WTC11 (cell line): ENCODE data around the gene GALNT11. TPM values are rescaled to one million over a fixed set of nuclear protein-coding genes. Genes with fewer than 3 reads are reported as not detected.

Experiments
- ATAC-seq: fragments of 200-7000 bp; cut with Tn5 transposase; 2 replicates; pipeline ENCODE4 v1.10.0; 2021; ENCODE audit warnings: mild to moderate bottlenecking, moderate library complexity
- CTCF ChIA-PET: fragments of 300-600 bp; sonication (Branson Sonifier 250); formaldehyde crosslinking; loops from one replicate; lab custom pipeline; 2021; ENCODE audit warnings: antibody characterized with exemption; lab: Charles Lee
- POLR2A ChIA-PET: fragments of 350-600 bp; sonication (Branson Sonifier 250); formaldehyde crosslinking; loops from one replicate; lab custom pipeline; 2021; ENCODE audit warnings: antibody characterized with exemption; lab: Charles Lee
- DNase-seq: peaks from one replicate; pipeline ENCODE4 v3.0.0; 2021; ENCODE audit warnings: low spot score
- H3K27ac Mint-ChIP-seq: 2 replicates; pipeline ENCODE4 v1.8.0; 2021; ENCODE audit warnings: mixed read lengths
- H3K27me3 Mint-ChIP-seq: 2 replicates; pipeline ENCODE4 v1.8.0; 2021; ENCODE audit warnings: low read depth, mild to moderate bottlenecking, moderate library complexity, mixed read lengths
- H3K36me3 Mint-ChIP-seq: 2 replicates; pipeline ENCODE4 v1.8.0; 2021; ENCODE audit warnings: mixed read lengths
- H3K4me1 Mint-ChIP-seq: 2 replicates; pipeline ENCODE4 v1.8.0; 2022; ENCODE audit warnings: mixed read lengths
- H3K4me3 Mint-ChIP-seq: 2 replicates; pipeline ENCODE4 v1.8.0; 2021; ENCODE audit warnings: mild to moderate bottlenecking, moderate library complexity, mixed read lengths
- H3K9me3 Mint-ChIP-seq: 2 replicates; pipeline ENCODE4 v1.8.0; 2021; ENCODE audit warnings: mixed read lengths
- ATF2 ChIP-seq: sonication (generic); formaldehyde crosslinking; IDR thresholded peaks from 2 replicates; pipeline ENCODE4 v1.8.1; 2022; ENCODE audit warnings: low read depth, missing genetic modification reagents, borderline replicate concordance
- ATF3 ChIP-seq: sonication (generic); formaldehyde crosslinking; conservative IDR thresholded peaks from 2 replicates; pipeline ENCODE4 v1.8.1; 2022; ENCODE audit warnings: mild to moderate bottlenecking, missing genetic modification reagents
- CBFB ChIP-seq: sonication (generic); formaldehyde crosslinking; IDR thresholded peaks from 2 replicates; pipeline ENCODE4 v1.8.1; 2022; ENCODE audit warnings: mild to moderate bottlenecking, low read depth, missing genetic modification reagents
- CDX4 ChIP-seq: fragments of 250-450 bp; sonication (Bioruptor Pico); IDR thresholded peaks from 2 replicates; pipeline ENCODE4 v1.9.0; 2021; ENCODE audit warnings: moderate library complexity, mild to moderate bottlenecking, inconsistent platforms, borderline replicate concordance
- E2F1 ChIP-seq: sonication (generic); formaldehyde crosslinking; IDR thresholded peaks from 2 replicates; pipeline ENCODE4 v1.8.0; 2022; ENCODE audit warnings: mild to moderate bottlenecking, missing genetic modification reagents
- FOXP1 ChIP-seq: sonication (generic); formaldehyde crosslinking; IDR thresholded peaks from 2 replicates; pipeline ENCODE4 v1.8.0; 2022; ENCODE audit warnings: missing genetic modification reagents, mild to moderate bottlenecking, moderate library complexity, borderline replicate concordance
- GTF2I ChIP-seq: fragments of 250-450 bp; sonication (Bioruptor Pico); conservative IDR thresholded peaks from 2 replicates; pipeline ENCODE4 v1.4.0; 2021; ENCODE audit warnings: mild to moderate bottlenecking
- HMGXB4 ChIP-seq: sonication (generic); formaldehyde crosslinking; IDR thresholded peaks from 2 replicates; pipeline ENCODE4 v1.8.1; 2023; ENCODE audit warnings: mild to moderate bottlenecking, moderate library complexity, missing genetic modification reagents
- IRF1 ChIP-seq: sonication (generic); formaldehyde crosslinking; IDR thresholded peaks from 2 replicates; pipeline ENCODE4 v1.8.0; 2023; ENCODE audit warnings: missing genetic modification reagents
- IRF2 ChIP-seq: sonication (generic); formaldehyde crosslinking; IDR thresholded peaks from 2 replicates; pipeline ENCODE4 v1.8.0; 2022; ENCODE audit warnings: low read depth, missing genetic modification reagents, borderline replicate concordance
- MAX ChIP-seq: sonication (generic); formaldehyde crosslinking; IDR thresholded peaks from 2 replicates; pipeline ENCODE4 v1.8.0; 2022; ENCODE audit warnings: mild to moderate bottlenecking, missing genetic modification reagents
- MLX ChIP-seq: sonication (generic); formaldehyde crosslinking; IDR thresholded peaks from 2 replicates; pipeline ENCODE4 v1.8.1; 2023; ENCODE audit warnings: mild to moderate bottlenecking, missing genetic modification reagents, moderate library complexity
- MYBL2 ChIP-seq: sonication (generic); formaldehyde crosslinking; IDR thresholded peaks from 2 replicates; pipeline ENCODE4 v1.8.1; 2023; ENCODE audit warnings: mild to moderate bottlenecking, moderate library complexity, missing genetic modification reagents
- NFE2L1 ChIP-seq: sonication (generic); formaldehyde crosslinking; IDR thresholded peaks from 2 replicates; pipeline ENCODE4 v1.8.1; 2023; ENCODE audit warnings: missing genetic modification reagents
- NR2C2 ChIP-seq: sonication (generic); formaldehyde crosslinking; IDR thresholded peaks from 2 replicates; pipeline ENCODE4 v1.8.0; 2022; ENCODE audit warnings: mild to moderate bottlenecking, missing genetic modification reagents
- NR3C1 ChIP-seq: sonication (generic); formaldehyde crosslinking; conservative IDR thresholded peaks from 2 replicates; pipeline ENCODE4 v1.8.1; 2023; ENCODE audit warnings: low read depth, mild to moderate bottlenecking, missing genetic modification reagents
- USF1 ChIP-seq: sonication (generic); formaldehyde crosslinking; IDR thresholded peaks from 2 replicates; pipeline ENCODE4 v1.8.0; 2022; ENCODE audit warnings: mild to moderate bottlenecking, missing genetic modification reagents
- USF2 ChIP-seq: sonication (generic); formaldehyde crosslinking; IDR thresholded peaks from 2 replicates; pipeline ENCODE4 v1.8.1; 2023; ENCODE audit warnings: mild to moderate bottlenecking, missing genetic modification reagents, moderate library complexity
- ZNF423 ChIP-seq: fragments of 250-450 bp; sonication (Bioruptor Pico); IDR thresholded peaks from 2 replicates; pipeline ENCODE4 v2.1.2; 2022; ENCODE audit warnings: mild to moderate bottlenecking, moderate library complexity
- ZNF512 ChIP-seq: sonication (generic); formaldehyde crosslinking; IDR thresholded peaks from 2 replicates; pipeline ENCODE4 v1.8.1; 2022; ENCODE audit warnings: missing genetic modification reagents, borderline replicate concordance
- ZSCAN18 ChIP-seq: fragments of 250-450 bp; sonication (Bioruptor Pico); IDR thresholded peaks from 2 replicates; pipeline ENCODE4 v2.1.2; 2022; ENCODE audit warnings: mild to moderate bottlenecking, moderate library complexity
- total RNA-seq: library from RNA; stranded (reverse); gene quantifications from 3 replicates; pipeline ENCODE4 v1.2.3, GENCODE V29; 2021

The GALNT11 gene
- total RNA-seq, 1 experiment from 2014 or later: 24.0 TPM

- no peak for TF ChIP-seq NR3C1 (CRISPR knock-in tag)
- TF ChIP-seq IRF1 (CRISPR knock-in tag): no peak
- TF ChIP-seq HMGXB4 (CRISPR knock-in tag): no peak
- no peak for TF ChIP-seq NR2C2 (CRISPR knock-in tag)
- no peak for TF ChIP-seq MLX (CRISPR knock-in tag)
- no peak for TF ChIP-seq GTF2I
- no peak for TF ChIP-seq USF2 (CRISPR knock-in tag)
- TF ChIP-seq ZNF512 (CRISPR knock-in tag): no peak
- TF ChIP-seq IRF2 (CRISPR knock-in tag): no peak
- no peak for TF ChIP-seq E2F1 (CRISPR knock-in tag)
- TF ChIP-seq USF1 (CRISPR knock-in tag): no peak
- no peak for TF ChIP-seq NFE2L1
- TF ChIP-seq CDX4: no peak
- TF ChIP-seq, all 79 proteins: peak for 0
Measured at GRCh38 chr7:152129682-152130081, 104.2 kb downstream of the GALNT11 start (continued).

GRCh38 chr7:152130658-152131590 lies 105.5 kb downstream of the GALNT11 start:
- no peak overlapping the region for H3K4me3 Mint-ChIP-seq
- DNase-seq: no peak
- peaks cover 15% of the 10 kb centered on the region for H3K36me3 Mint-ChIP-seq
- no peaks in the 10 kb centered on the region for H3K27me3 Mint-ChIP-seq
- ATAC-seq: no peak
- peaks cover 6% of the 10 kb centered on the region for H3K4me1 Mint-ChIP-seq
- H3K9me3 Mint-ChIP-seq: peaks cover 13% of the 10 kb centered on the region
- no peak overlapping the region; the same call in 1 of the 2 replicates for H3K27ac Mint-ChIP-seq
- POLR2A ChIA-PET: no interaction called here
- CTCF ChIA-PET: no interaction called here
- TF ChIP-seq ZSCAN18 (CRISPR knock-in tag): no peak
- no peak for TF ChIP-seq ZNF423 (CRISPR knock-in tag)
- no peak for TF ChIP-seq ATF2 (CRISPR knock-in tag)
- TF ChIP-seq MYBL2: no peak
- no peak for TF ChIP-seq FOXP1
- no peak for TF ChIP-seq MAX (CRISPR knock-in tag)
- no peak for TF ChIP-seq ATF3 (CRISPR knock-in tag)
- TF ChIP-seq CBFB: no peak
- no peak for TF ChIP-seq NFE2L1
